ENCODE data around the gene ARHGAP9. TPM values are rescaled to one million over a fixed set of nuclear protein-coding genes. Genes with fewer than 3 reads are reported as not detected.

The ARHGAP9 gene
- total RNA-seq, 1 experiment from 2014 or later = 3.6 TPM

GRCh38 chr12:57452937-57453509 is 26.6 kb downstream of the ARHGAP9 start (continued):
- TF ChIP-seq ZSCAN18 (CRISPR knock-in tag; IDR thresholded peaks at IDR 0.05) (no peak), MAX (CRISPR knock-in tag; IDR thresholded peaks at IDR 0.05) (peak; percentile 63; the same call in 1 of the 2 replicates), SP1 (CRISPR knock-in tag; conservative IDR thresholded peaks at IDR 0.05) (no peak), ZNF121 (CRISPR knock-in tag; IDR thresholded peaks at IDR 0.05) (peak; percentile 61; the same call in 1 of the 2 replicates), MLX (CRISPR knock-in tag; IDR thresholded peaks at IDR 0.05) (no peak), RORB (CRISPR knock-in tag; IDR thresholded peaks at IDR 0.05) (no peak), FOXJ3 (CRISPR knock-in tag; IDR thresholded peaks at IDR 0.05; ENCODE audit: borderline replicate concordance) (no peak), JUN (CRISPR knock-in tag; IDR thresholded peaks at IDR 0.05) (no peak), ZNF317 (CRISPR knock-in tag; IDR thresholded peaks at IDR 0.05; ENCODE audit: borderline replicate concordance, low read depth) (no peak)

- DNase-seq (ENCODE audit: low spot score) = no peak
- Mint-ChIP-seq H3K27me3 (ENCODE audit: low read depth) (no peaks in the 10 kb centered on the region), H3K27ac (peak overlapping the region; percentile 70; the same call in 1 of the 2 replicates), H3K4me1 (peaks cover 38% of the 10 kb centered on the region), H3K9me3 (peaks cover 3% of the 10 kb centered on the region), H3K36me3 (no peaks in the 10 kb centered on the region), H3K4me3 (no peak overlapping the region)
- ChIA-PET POLR2A (interaction anchor here (0.5 to 1.7 kb wide), 8 partner anchors 22 to 293 kb away, joined by 3 to 11 read pairs (median 3); partner anchors contain the start of gene TSPAN31), CTCF (interaction anchor here (0.5 to 9.4 kb wide), 66 partner anchors 8 to 324 kb away, joined by 3 to 245 read pairs (median 6); partner anchors contain the start of genes INHBC, LRP1 and STAC3)
- no peak for ATAC-seq
- no peak for TF ChIP-seq IRF2 (CRISPR knock-in tag; IDR thresholded peaks at IDR 0.05; ENCODE audit: borderline replicate concordance, low read depth)
- TF ChIP-seq MXD4 (CRISPR knock-in tag; IDR thresholded peaks at IDR 0.05; ENCODE audit: borderline replicate concordance) = no peak
- TF ChIP-seq CREB1 (CRISPR knock-in tag; IDR thresholded peaks at IDR 0.05) = no peak
- TF ChIP-seq AR (CRISPR knock-in tag; IDR thresholded peaks at IDR 0.05) = no peak
- TF ChIP-seq ZNF232 (CRISPR knock-in tag; IDR thresholded peaks at IDR 0.05) = no peak
- no peak for TF ChIP-seq ZMAT4 (CRISPR knock-in tag; IDR thresholded peaks at IDR 0.05)
- TF ChIP-seq NR1H2 (CRISPR knock-in tag; IDR thresholded peaks at IDR 0.05) = no peak
- TF ChIP-seq E2F4 (CRISPR knock-in tag; IDR thresholded peaks at IDR 0.05; ENCODE audit: borderline replicate concordance, low read depth) = no peak
- TF ChIP-seq ZNF425 (CRISPR knock-in tag; conservative IDR thresholded peaks at IDR 0.05) = no peak
- no peak for TF ChIP-seq ZNF219 (CRISPR knock-in tag; IDR thresholded peaks at IDR 0.05; ENCODE audit: borderline replicate concordance)
- TF ChIP-seq PRRX2 (CRISPR knock-in tag; IDR thresholded peaks at IDR 0.05) = no peak
- no peak for TF ChIP-seq TCF7 (CRISPR knock-in tag; IDR thresholded peaks at IDR 0.05; ENCODE audit: low read depth)
- no peak for TF ChIP-seq ZNF416 (CRISPR knock-in tag; IDR thresholded peaks at IDR 0.05)
- no peak for TF ChIP-seq RORB (CRISPR knock-in tag; IDR thresholded peaks at IDR 0.05)
- TF ChIP-seq TP53 (CRISPR knock-in tag; IDR thresholded peaks at IDR 0.05) = no peak
Measured at GRCh38 chr12:57452181-57452936, 27.3 kb downstream of the ARHGAP9 start.
